ENCODE data around the gene TEK. TPM values are rescaled to one million over a fixed set of nuclear protein-coding genes. Genes with fewer than 3 reads are reported as not detected.

Gene TEK
- total RNA-seq, 1 donor: 12.5 TPM

DNA sequence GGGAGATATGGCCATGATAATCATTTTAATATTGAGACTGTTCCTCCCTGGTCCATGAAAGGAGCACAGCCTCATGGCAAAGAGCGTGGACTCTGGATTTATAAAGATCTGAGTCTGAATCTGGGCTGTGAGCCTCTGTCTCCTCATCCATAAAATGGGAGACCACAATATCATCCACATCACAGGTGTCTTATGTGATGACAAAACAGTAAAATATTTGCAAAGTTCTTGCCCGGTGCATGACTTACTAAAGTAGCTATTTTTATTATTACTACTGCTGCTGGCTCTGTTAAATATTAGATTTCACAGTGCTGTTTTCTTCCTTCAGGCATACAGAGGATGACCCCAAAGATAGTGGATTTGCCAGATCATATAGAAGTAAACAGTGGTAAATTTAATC is 74.1 kb downstream of the TEK start:
- no peak overlapping the region for H3K4me3 ChIP-seq (ENCODE audit: low read depth, low read length)
- TF ChIP-seq, protein P1, sequence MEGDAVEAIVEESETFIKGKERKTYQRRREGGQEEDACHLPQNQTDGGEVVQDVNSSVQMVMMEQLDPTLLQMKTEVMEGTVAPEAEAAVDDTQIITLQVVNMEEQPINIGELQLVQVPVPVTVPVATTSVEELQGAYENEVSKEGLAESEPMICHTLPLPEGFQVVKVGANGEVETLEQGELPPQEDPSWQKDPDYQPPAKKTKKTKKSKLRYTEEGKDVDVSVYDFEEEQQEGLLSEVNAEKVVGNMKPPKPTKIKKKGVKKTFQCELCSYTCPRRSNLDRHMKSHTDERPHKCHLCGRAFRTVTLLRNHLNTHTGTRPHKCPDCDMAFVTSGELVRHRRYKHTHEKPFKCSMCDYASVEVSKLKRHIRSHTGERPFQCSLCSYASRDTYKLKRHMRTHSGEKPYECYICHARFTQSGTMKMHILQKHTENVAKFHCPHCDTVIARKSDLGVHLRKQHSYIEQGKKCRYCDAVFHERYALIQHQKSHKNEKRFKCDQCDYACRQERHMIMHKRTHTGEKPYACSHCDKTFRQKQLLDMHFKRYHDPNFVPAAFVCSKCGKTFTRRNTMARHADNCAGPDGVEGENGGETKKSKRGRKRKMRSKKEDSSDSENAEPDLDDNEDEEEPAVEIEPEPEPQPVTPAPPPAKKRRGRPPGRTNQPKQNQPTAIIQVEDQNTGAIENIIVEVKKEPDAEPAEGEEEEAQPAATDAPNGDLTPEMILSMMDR (IDR thresholded peaks at IDR 0.05; ENCODE audit: insufficient read depth, low read depth, low read length): no peak
- DNase-seq (ENCODE audit: low read depth): peak; percentile 53

DNA sequence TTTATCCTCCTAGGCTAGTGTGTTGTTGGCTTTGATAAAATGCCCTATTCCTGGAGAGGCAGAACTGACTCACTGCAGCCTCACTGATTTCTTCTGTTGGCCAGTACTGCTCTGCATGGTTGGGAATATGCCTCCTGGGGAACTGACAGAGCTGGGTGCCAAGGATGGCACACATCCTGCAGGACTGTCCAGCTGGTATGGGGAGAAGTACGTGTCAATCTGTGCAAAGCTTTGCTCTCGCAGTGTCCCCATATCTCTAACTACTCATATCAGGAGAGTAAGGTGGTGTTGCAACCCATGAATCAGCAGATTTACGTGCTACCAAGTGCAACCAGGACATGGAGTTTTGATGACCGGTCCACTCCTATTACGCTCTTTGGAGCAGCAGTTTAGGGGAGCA is 74.7 kb downstream of the TEK start:
- no peak overlapping the region for H3K4me3 ChIP-seq (ENCODE audit: low read depth, low read length)
- DNase-seq (ENCODE audit: low read depth): peak; percentile 78
- TF ChIP-seq, protein P1 (IDR thresholded peaks at IDR 0.05; ENCODE audit: insufficient read depth, low read depth, low read length): no peak

DNA sequence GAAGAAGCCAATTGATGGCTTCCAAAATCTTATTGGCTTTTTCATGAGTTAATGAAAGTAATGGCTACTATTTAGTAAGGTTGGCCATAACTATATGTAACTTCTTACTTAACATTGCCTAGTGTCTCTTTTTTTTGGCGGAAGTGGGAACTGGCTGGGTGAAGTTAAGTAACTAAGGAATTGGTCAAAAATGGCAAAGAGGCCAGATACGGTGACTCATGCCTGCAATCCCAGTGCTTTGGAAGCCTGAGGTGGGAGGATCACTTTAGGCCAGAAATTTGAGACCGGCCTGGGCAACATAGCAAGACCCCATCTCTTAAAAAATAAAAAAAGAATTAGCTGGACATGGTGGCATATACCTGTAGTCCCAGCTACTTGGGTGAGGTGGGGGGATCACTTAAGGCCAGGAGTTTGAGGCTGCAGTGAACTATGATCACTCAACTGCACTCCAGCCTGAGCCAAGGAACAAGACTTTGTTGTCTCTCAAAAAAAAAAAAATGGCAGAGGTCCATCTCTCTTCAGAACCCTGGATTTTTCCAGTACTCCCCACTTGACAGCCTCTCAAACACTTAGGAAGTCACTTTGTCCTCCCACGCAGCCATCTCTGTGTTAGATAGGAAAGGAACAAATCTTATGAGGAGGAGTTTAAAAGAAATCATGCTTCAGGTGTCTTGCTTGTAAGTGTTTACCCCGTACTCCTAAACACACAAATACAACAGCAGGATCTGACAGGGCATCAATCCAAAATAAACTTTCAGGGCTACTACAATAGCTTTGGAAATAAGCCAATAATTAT is 75.7 kb downstream of the TEK start:
- no peak overlapping the region for H3K4me3 ChIP-seq (ENCODE audit: low read depth, low read length)
- DNase-seq (ENCODE audit: low read depth): peak; percentile 89
- TF ChIP-seq, protein P1 (IDR thresholded peaks at IDR 0.05; ENCODE audit: insufficient read depth, low read depth, low read length): no peak

DNA sequence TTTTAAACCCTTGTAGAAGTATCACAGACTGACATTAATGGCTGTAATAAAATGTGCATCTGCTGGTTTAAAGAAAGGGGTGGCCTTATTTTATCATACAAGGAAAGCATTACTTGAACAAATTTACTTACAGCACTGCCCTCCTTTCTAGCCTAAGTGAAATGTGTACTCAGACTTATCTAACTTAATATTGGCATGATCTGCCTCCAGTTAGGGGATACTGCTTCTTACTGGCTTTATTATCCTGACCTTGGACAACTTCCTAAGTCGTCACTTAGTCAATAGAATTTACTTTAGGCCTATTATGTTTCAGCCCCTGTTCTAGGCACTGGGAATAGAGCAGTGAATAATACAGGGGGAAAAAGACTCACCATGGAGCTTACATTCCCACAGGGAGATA is 79.4 kb downstream of the TEK start:
- H3K4me3 ChIP-seq (ENCODE audit: low read depth, low read length): no peak overlapping the region
- no peak for DNase-seq (ENCODE audit: low read depth)
- TF ChIP-seq, protein P1 (IDR thresholded peaks at IDR 0.05; ENCODE audit: insufficient read depth, low read depth, low read length): no peak

DNA sequence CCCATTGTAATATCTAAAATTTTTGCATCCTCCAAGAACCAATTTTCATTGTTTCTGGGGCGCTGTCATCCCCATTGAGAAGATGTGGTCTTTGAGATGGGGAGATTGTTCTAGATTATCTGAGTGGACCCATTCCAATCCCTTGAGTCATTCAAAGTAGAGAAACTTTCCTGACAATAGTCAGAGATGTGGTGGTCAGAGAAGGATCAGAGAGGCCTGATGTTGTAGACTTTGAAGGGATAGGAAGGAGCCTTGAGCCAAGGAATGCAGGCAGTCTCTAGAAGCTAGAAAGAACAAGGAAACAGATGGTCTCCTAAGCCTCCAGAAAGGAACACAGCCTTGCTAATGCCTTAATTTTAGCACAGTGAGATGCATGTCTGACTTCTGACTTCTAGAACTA is 80.4 kb downstream of the TEK start:
- no peak overlapping the region for H3K4me3 ChIP-seq (ENCODE audit: low read depth, low read length)
- TF ChIP-seq, protein P1 (IDR thresholded peaks at IDR 0.05; ENCODE audit: insufficient read depth, low read depth, low read length): no peak
- DNase-seq (ENCODE audit: low read depth): no peak

DNA sequence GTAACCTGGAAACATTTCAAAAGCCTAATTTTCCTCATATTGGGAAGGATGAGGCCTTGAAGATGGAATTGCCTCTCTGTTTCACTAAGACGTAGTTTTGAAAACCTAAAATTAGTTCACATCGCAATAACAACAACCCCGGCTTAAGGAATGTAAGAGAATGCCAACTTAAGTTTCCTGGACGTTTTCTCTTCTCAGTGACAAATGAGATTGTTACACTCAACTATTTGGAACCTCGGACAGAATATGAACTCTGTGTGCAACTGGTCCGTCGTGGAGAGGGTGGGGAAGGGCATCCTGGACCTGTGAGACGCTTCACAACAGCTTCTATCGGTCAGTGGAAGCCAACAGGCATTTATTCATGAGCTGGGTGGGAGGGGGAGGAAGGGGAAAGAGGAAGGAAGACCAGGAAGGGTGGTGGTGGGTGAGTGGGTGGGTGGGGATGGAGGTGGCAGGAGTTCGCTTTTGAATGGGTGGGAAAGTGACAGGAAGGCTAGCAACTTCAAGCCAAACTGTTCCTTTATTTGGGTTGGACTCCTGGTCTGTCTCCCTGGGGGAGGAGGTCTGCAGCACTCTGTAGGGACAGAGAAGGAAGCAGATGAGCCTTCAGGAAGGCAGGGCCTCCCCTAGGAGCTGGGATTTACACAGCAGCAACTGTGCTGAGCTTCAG is 83.4 kb downstream of the TEK start:
- H3K4me3 ChIP-seq (ENCODE audit: low read depth, low read length): no peak overlapping the region
- no peak for DNase-seq (ENCODE audit: low read depth)

More for the DNA sequence above, 83.4 kb downstream of the TEK start:
- TF ChIP-seq, protein P1 (IDR thresholded peaks at IDR 0.05; ENCODE audit: insufficient read depth, low read depth, low read length): no peak
